Activated CD8-positive, alpha-beta T cell treated with anti-CD3 and anti-CD28 coated beads for 36 hours (primary cell): Measurements from ENCODE around the gene CUL3. TPM values are rescaled to one million over a fixed set of nuclear protein-coding genes. Genes with fewer than 3 reads are reported as not detected.

ENCODE experiments used
- ATAC-seq: fragments of 200-7000 bp; cut with Tn5 transposase; one replicate; pipeline ENCODE4 v1.10.0; 2021; ENCODE audit warnings: mild to moderate bottlenecking, moderate library complexity
- CTCF ChIA-PET: fragments of 350-600 bp; sonication (Branson Sonifier 250); formaldehyde crosslinking; loops from one replicate; lab custom pipeline; 2021; ENCODE audit warnings: antibody characterized with exemption; lab: Charles Lee
- POLR2A ChIA-PET: fragments of 350-600 bp; sonication (Branson Sonifier 250); formaldehyde crosslinking; loops from one replicate; lab custom pipeline; 2021; ENCODE audit warnings: antibody characterized with exemption; lab: Charles Lee
- DNase-seq: peaks from one replicate; pipeline ENCODE4 v3.0.0-alpha.2; 2020
- H3K27ac Mint-ChIP-seq: one replicate; pipeline ENCODE4 v1.8.0; 2021; ENCODE audit warnings: mild to moderate bottlenecking, mixed read lengths
- H3K27me3 Mint-ChIP-seq: one replicate; pipeline ENCODE4 v1.8.0; 2021; ENCODE audit warnings: mixed read lengths
- H3K36me3 Mint-ChIP-seq: one replicate; pipeline ENCODE4 v1.8.0; 2021; ENCODE audit warnings: low read depth, mixed read lengths
- H3K4me1 Mint-ChIP-seq: one replicate; pipeline ENCODE4 v1.8.0; 2021; ENCODE audit warnings: low read depth, mixed read lengths
- H3K4me3 Mint-ChIP-seq: one replicate; pipeline ENCODE4 v1.8.0; 2021; ENCODE audit warnings: mild to moderate bottlenecking, moderate library complexity, mixed read lengths
- H3K9me3 Mint-ChIP-seq: one replicate; pipeline ENCODE4 v1.8.0; 2021; ENCODE audit warnings: mixed read lengths
- CTCF ChIP-seq: fragments of 200-600 bp; IDR thresholded peaks from one replicate; pipeline ENCODE4 v1.8.0; 2022; ENCODE audit warnings: antibody characterized with exemption, mild to moderate bottlenecking
- intact Hi-C: fragments of 100-400 bp; cut with micrococcal nuclease; formaldehyde crosslinking; loops from one replicate; pipeline ENCODE4 v1.10.0; 2022
- total RNA-seq, 2 experiments: library from RNA; stranded (reverse); gene quantifications; one replicate each; pipeline ENCODE4 v1.2.3, GENCODE V29; 2021

CUL3 gene
- total RNA-seq, 2 experiments from 2014 or later: 75.0 to 76.7 TPM

- intact Hi-C loops: no loop called here
- POLR2A ChIA-PET: interaction anchor here (1.2 kb wide), 1 partner anchor 10 kb away, joined by 3 read pairs; no protein-coding TSS in a partner anchor
- Mint-ChIP-seq H3K4me3 (no peak overlapping the region), H3K27ac (no peak overlapping the region), H3K27me3 (no peaks in the 10 kb centered on the region), H3K36me3 (peaks cover 60% of the 10 kb centered on the region), H3K9me3 (no peaks in the 10 kb centered on the region), H3K4me1 (peaks cover 54% of the 10 kb centered on the region)
- DNase-seq (no peak), ATAC-seq (no peak)
- CTCF ChIA-PET: interaction anchor here (0.6 kb wide), 1 partner anchor 29 kb away, joined by 3 read pairs; no protein-coding TSS in a partner anchor
- no peak for TF ChIP-seq CTCF
Measured at GRCh38 chr2:224552771-224553170, 32.4 kb downstream of the CUL3 start.

- no peak for TF ChIP-seq CTCF
- POLR2A ChIA-PET: interaction anchor here (1.2 kb wide), 1 partner anchor 11 kb away, joined by 3 read pairs; no protein-coding TSS in a partner anchor
- H3K27me3 Mint-ChIP-seq: no peaks in the 10 kb centered on the region
- intact Hi-C loops: no loop called here
- peak overlapping the region; percentile 16 for H3K27ac Mint-ChIP-seq
- no peaks in the 10 kb centered on the region for H3K9me3 Mint-ChIP-seq
- ATAC-seq (no peak), DNase-seq (no peak)
- H3K4me1 Mint-ChIP-seq: peaks cover 58% of the 10 kb centered on the region
- no peak overlapping the region for H3K4me3 Mint-ChIP-seq
- H3K36me3 Mint-ChIP-seq: peaks cover 65% of the 10 kb centered on the region
- CTCF ChIA-PET: interaction anchor here (0.6 kb wide), 1 partner anchor 10 kb away, joined by 3 read pairs; no protein-coding TSS in a partner anchor
Measured at GRCh38 chr2:224551693-224552092, 33.5 kb downstream of the CUL3 start.

- no peak for TF ChIP-seq CTCF
- CTCF ChIA-PET: interaction anchor here (1.0 to 1.7 kb wide), 4 partner anchors 10 to 104 kb away, joined by 3 to 7 read pairs (median 5); no protein-coding TSS in a partner anchor
- H3K4me3 Mint-ChIP-seq: no peak overlapping the region
- ATAC-seq (no peak), DNase-seq (no peak)
- peaks cover 44% of the 10 kb centered on the region for H3K36me3 Mint-ChIP-seq
- H3K27ac Mint-ChIP-seq: peak overlapping the region; percentile 18
- no peaks in the 10 kb centered on the region for H3K27me3 Mint-ChIP-seq
- intact Hi-C loops: no loop called here
- peaks cover 46% of the 10 kb centered on the region for H3K4me1 Mint-ChIP-seq
- POLR2A ChIA-PET: interaction anchor here (1.1 kb wide), 1 partner anchor 15 kb away, joined by 3 read pairs; no protein-coding TSS in a partner anchor
- no peaks in the 10 kb centered on the region for H3K9me3 Mint-ChIP-seq
Measured at GRCh38 chr2:224546926-224547325, 38.2 kb downstream of the CUL3 start.

- Mint-ChIP-seq H3K4me1 (peaks cover 50% of the 10 kb centered on the region), H3K27ac (peak overlapping the region; percentile 32), H3K36me3 (peaks cover 47% of the 10 kb centered on the region), H3K9me3 (peaks cover 1% of the 10 kb centered on the region), H3K27me3 (no peaks in the 10 kb centered on the region), H3K4me3 (no peak overlapping the region)
- TF ChIP-seq CTCF: no peak
- intact Hi-C loops: no loop called here
- DNase-seq (no peak), ATAC-seq (no peak)
- POLR2A ChIA-PET: interaction anchor here (1.1 to 1.2 kb wide), 3 partner anchors 14 to 20 kb away, joined by 3 to 4 read pairs (median 3); no protein-coding TSS in a partner anchor
- CTCF ChIA-PET: interaction anchor here (1.0 to 1.7 kb wide), 5 partner anchors 9 to 105 kb away, joined by 3 to 7 read pairs (median 3); no protein-coding TSS in a partner anchor
Measured at GRCh38 chr2:224545884-224546644, 39.1 kb downstream of the CUL3 start.

GRCh38 chr2:224543939-224544338 lies 41.2 kb downstream of the CUL3 start:
- Mint-ChIP-seq H3K27me3 (no peaks in the 10 kb centered on the region), H3K4me1 (peaks cover 56% of the 10 kb centered on the region), H3K27ac (no peak overlapping the region), H3K36me3 (peaks cover 51% of the 10 kb centered on the region), H3K4me3 (no peak overlapping the region), H3K9me3 (peaks cover 7% of the 10 kb centered on the region)
- intact Hi-C loops: no loop called here
- TF ChIP-seq CTCF: no peak
- DNase-seq (no peak), ATAC-seq (no peak)
- CTCF ChIA-PET: interaction anchor here (1.2 kb wide), 2 partner anchors 18 to 106 kb away, joined by 3 to 4 read pairs; no protein-coding TSS in a partner anchor
- POLR2A ChIA-PET: no interaction called here
